NOMO-1 (cell line): ENCODE measurements around the gene SAPCD1.

ENCODE experiments used
- DNase-seq, 2 experiments: peaks; one replicate each; lab custom pipeline; 2025; ENCODE audit not compliant: unreplicated experiment in 2 of 2; lab: John Stamatoyannopoulos, UW

The SAPCD1 gene

GRCh38 chr6:31749301-31750036, 13.0 kb upstream of the SAPCD1 start:
- no peak for DNase-seq

DNA sequence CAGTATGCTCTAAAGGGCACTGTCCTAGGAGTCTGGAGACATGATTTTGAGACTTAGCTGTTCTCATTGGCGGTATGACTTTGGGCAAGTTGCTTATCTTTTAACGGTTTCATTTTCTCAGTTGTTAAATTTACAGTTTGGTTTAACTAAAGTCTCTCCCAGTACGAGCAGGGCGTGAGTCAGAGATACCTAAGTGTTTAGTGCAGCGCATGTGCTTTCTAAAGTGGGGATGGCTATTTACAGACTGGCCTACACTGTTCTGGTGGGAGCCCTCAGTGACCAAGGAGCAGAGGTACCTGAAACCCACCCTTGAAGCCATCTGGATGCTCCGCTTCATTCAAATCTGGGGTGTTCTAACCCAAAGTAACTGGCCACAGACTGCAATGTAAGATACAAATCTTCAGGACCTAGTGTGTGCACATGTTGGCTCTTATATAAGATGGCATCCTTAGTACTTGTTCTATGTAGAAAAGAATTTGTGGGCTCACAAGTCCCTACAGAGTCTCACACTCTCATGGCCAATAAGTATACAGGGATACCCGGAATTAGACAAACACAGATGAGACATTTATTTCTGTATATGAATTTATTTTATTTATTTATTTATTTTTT, 11.9 kb upstream of the SAPCD1 start:
- DNase-seq = no peak

GRCh38 chr6:31752739-31753319, 9.6 kb upstream of the SAPCD1 start:
- no peak for DNase-seq

- DNase-seq = no peak
Measured at GRCh38 chr6:31758281-31758680, 4.2 kb upstream of the SAPCD1 start.

DNA sequence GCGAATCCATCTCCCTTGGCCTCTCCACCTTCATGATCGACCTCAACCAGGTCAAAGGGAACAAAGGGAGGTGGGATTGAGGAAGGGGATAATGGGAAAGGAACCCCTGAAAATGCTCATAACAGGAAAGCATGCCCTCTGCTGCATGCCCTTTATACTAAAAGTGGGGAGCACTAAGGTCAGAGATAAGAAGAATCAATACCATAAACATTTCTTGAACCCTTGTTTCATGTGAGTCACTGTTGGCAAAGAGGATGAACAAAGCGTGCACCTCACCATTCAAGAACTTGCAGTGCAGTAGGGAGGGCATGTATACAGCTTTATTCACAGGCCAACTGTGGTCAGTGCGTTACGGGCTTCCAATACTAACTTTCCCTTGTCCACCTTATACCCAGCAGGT, 1.7 kb upstream of the SAPCD1 start:
- no peak for DNase-seq

DNA sequence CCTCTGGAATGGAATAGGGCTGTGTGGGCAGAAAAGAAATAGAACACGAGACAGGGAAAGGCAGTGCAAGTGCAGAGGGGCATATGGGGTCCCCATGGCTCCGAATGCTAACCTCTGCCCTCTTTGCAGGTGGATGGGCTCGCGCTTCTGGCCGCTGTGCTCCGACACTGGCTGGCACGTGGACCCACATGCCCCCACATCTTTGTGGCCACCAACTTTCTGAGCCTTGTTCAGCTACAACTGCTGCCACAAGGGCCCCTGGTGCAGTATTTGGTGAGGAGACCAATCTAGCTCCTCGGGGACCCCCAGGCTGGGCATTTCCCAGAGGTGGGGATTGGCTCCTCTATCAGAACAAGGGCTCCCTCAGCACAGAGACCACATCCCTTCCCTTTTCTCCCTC, 1.1 kb upstream of the SAPCD1 start:
- DNase-seq = no peak

DNA sequence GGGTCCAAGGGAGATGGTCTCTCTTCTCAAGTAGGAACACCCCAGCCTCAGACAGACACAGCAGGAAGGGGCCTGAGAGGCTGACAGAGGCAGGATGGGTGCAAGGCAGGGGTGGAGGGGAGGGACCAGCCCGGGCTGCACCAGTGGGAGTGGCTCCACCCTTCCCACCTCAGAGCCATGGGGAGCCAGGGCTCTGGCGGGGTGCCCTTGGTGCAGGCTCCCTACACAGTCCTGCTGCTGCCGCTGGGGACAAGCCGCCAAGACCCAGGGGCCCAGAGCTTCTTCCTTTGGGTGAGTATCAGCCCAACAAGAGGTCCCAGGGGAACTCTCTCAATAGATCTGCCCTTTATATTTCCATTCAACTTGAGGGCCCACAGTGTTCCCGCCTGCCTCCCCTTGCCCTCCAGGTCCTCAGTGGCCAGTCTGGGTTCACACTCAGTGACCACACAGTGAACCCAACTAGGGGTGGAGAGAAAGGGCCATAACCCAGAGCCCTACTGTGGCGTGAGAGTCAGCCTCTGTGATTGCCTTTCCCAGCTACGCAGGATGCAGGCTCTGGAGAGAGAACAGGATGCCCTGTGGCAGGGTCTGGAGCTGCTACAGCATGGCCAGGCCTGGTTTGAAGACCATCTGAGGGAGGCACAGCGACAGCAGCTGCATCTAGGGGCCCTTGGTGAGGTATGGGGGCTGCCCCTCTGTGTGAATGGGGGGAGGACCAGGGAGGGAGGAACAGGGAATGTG, 592 bp downstream of the SAPCD1 start:
- DNase-seq = no peak

GRCh38 chr6:31763619-31763940, 1.1 kb downstream of the SAPCD1 start:
- DNase-seq = no peak

DNA sequence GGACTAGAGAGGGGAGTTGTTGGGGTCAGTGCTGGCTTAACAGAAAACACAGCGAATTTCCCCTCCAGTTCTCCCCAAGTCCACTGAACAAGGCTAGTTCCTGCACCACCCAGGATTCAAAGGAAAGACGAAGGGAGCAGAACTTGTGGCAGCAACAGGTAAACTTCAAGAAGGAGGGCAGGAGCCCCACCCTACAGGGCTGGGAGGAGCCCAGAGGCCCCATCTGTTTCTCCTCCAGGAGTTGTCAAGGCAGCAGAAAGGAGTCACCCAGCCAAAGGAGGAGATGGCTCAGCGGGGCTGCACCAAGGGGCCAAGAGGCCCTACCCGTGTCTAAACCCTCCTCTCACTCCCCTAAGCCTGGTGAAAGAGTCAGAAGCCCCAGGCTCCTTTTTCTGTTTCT, 1.7 kb downstream of the SAPCD1 start:
- DNase-seq = no peak

DNA sequence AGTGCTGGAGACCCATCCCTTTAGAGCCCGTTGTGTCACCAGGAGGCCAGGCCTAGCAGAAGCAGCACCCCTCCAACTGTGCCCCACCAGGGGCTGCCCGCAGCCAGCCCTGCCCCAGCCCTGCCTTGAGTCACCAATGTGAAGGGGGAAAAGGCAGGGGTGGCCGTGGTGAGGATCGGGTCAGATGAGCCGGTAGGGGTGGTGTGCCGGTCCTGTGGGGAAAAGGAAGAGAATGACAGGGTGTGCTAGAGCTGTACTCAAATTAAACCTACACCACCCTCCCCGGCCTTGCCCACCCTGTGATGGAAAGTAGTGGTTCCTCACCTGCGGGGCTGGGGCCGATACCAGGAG, 3.1 kb downstream of the SAPCD1 start:
- DNase-seq = no peak

DNA sequence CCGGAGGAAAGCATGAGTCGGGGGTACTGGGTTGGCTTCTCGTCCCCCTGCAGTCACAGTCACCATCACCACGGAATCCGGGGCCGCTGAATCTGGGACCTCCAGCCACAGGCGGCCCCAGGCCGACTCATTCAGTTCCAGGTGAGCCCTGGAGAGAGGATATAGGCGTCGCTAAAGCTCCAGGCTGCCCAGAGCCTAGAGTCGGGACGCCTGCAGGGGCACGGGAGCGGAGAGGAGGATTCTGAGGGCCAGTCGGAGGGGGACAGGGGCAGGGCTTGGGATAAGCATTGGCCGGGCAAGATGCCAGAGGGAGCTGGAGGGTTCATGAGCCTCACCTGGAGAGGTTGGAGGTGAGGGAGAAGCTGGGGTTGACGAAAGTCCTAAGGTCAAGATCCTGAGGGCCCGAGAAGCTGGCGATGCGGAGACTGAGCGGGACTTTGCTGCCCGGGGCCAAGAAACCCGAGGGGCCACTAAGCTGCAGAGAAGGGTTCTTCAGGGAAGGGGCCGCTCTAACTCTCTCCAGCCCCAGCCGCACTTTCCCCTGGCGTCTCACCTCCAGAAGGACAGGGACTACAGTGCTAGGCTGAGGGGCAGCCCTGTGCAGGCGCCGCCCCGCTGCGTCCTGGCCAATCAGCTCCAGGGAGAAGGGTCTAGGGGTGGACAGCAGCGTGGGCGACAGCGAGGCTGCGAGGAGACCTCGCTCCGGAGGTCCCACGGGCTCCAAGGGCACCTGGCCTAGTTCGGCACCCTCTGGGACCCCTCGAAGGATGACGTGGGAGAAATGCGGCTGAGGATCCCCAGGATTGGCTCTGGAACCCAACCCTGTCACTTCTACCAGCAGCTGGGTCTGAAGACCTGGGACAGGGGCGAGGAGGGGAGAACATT, 3.7 kb downstream of the SAPCD1 start:
- DNase-seq = no peak

GRCh38 chr6:31767096-31767645, 4.7 kb downstream of the SAPCD1 start:
- DNase-seq = no peak

- DNase-seq = peak in 1 of 2 experiments; percentile 49
Measured at GRCh38 chr6:31768363-31769257, 6.2 kb downstream of the SAPCD1 start.

GRCh38 chr6:31769684-31770371, 7.4 kb downstream of the SAPCD1 start:
- peak; percentile 53 to 89 for DNase-seq

- DNase-seq = no peak
Measured at GRCh38 chr6:31770860-31771259, 8.4 kb downstream of the SAPCD1 start.

DNA sequence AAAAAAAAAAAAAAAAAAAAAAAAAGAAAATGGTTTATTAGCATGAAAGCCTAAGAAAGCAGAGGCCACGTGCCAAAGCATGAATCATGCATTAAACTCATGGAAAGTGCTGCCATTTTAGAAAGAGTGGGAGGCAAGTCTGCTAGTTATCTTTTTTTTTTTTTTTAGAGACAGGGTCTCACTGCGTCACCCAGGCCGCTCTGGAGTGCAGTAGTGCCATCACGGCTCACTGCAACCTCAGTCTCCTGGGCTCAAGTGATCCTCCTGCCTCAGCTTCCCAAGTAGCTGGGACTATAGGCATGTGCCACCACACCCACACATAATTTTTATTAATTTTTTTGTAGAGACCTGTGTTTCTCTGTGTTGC, 9.5 kb downstream of the SAPCD1 start:
- no peak for DNase-seq

DNA sequence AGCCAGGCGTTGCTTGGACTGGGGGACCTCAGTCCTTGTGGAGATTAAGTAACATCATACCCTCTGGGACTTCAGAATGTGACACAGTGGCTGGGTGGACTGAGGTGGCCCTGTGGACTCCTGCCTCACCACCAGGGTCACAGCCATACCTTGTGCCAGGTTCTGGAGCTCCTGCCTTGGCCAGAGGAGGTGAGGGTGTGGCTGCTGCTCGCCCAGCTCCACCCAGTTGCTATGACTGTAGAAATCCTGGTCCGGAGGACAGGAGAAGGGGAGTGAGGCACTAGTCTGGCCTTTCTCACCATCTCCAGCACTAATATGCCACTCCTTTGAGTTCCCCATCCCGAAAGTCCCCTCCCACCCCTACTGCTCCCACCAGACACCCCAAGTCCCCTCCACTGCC, 12.7 kb downstream of the SAPCD1 start:
- DNase-seq = no peak

DNA sequence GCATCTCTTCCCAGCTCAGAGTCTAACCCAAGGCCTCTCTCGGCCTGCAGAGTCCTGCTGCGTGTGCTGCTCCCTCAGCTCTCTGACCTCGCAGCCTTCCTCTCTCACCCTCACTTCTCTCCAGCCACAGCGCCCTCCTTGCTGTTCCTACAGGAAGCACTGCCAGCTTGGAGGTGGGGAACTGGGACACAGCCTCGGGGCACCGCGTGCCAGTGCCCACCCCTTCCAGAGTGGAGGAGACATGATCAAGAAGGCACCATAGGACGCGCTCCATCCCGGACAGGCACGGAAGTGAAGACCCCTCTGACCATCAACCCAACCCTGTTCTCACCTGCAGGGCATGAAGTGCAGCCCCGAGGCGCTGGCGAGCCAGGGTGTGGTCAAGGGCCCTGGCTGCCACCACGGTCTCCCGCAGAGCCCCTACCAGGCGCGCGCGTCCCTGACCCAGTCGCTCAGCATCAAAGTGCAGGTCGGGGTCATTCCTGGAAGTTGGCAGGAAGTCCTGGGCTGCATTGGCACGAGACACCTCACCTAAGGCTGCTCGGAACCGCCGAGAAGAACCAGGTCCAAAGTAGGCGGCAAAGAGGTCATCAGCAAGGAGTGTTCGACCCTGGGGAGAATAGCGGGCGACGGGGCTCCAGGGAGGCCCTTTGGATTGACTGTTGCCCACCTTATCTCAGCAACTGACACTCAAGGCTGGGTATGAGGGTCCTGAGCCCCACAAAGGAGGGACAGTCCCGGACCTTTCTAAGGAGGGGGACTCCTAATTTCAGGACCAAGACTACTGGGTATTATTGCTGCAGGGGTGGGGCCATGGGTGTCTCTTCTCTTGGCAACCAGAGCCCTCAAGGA, 13.4 kb downstream of the SAPCD1 start:
- no peak for DNase-seq
